GM19395 (cell line): ENCODE measurements around the gene DUSP22.
A peak's percentile ranks its signal among the peaks of the same experiment; 100 is the strongest.

ENCODE experiments used
- ATAC-seq: cut with Tn5 transposase; IDR thresholded peaks from one replicate; pipeline ENCODE4 v1.9.1; 2021; ENCODE audit warnings: mild to moderate bottlenecking, moderate library complexity; ENCODE audit not compliant: unreplicated experiment

DUSP22 gene

GRCh38 chr6:391559-392440 lies 99.5 kb downstream of the DUSP22 start, which contains the start of gene IRF4:
Gene IRF4 (plus strand): TSS chr6:391752. CDS start chr6:393153, 1,401 bp downstream.
- peak; percentile 46 for ATAC-seq

- no peak for ATAC-seq
Measured at GRCh38 chr6:392441-393390, 100.4 kb downstream of the DUSP22 start.

GRCh38 chr6:393391-394221 lies 101.3 kb downstream of the DUSP22 start:
- ATAC-seq: no peak

- no peak for ATAC-seq
Measured at GRCh38 chr6:394641-395289, 102.5 kb downstream of the DUSP22 start.

GRCh38 chr6:395432-396125 lies 103.3 kb downstream of the DUSP22 start:
- no peak for ATAC-seq

GRCh38 chr6:396126-396520 lies 103.8 kb downstream of the DUSP22 start:
- ATAC-seq: no peak

- no peak for ATAC-seq
Measured at GRCh38 chr6:397056-397455, 104.8 kb downstream of the DUSP22 start.

GRCh38 chr6:397604-398003 lies 105.3 kb downstream of the DUSP22 start:
- ATAC-seq: no peak

GRCh38 chr6:398065-398464 lies 105.8 kb downstream of the DUSP22 start:
- no peak for ATAC-seq

GRCh38 chr6:398558-399078 lies 106.3 kb downstream of the DUSP22 start:
- no peak for ATAC-seq

GRCh38 chr6:399785-400534 lies 107.7 kb downstream of the DUSP22 start:
- ATAC-seq: peak; percentile 39

GRCh38 chr6:400815-401214 lies 108.5 kb downstream of the DUSP22 start:
- ATAC-seq: no peak
